Mucosa of gallbladder (tissue), 1 donor: Measurements from ENCODE around the gene SERINC4. TPM values are rescaled to one million over a fixed set of nuclear protein-coding genes. Genes with fewer than 3 reads are reported as not detected.

Source experiments
- DNase-seq: peaks from one replicate; pipeline ENCODE4 v3.0.0-alpha.2; 2020; ENCODE audit warnings: low spot score
- total RNA-seq: library from RNA; stranded (reverse); gene quantifications from one replicate; pipeline ENCODE4 v1.2.1, GENCODE V29; 2021
- donor health status: DM: no; HTN: no; CAD: no.

SERINC4 gene
- total RNA-seq, 1 donor from 2014 or later = 0.23 TPM

DNA sequence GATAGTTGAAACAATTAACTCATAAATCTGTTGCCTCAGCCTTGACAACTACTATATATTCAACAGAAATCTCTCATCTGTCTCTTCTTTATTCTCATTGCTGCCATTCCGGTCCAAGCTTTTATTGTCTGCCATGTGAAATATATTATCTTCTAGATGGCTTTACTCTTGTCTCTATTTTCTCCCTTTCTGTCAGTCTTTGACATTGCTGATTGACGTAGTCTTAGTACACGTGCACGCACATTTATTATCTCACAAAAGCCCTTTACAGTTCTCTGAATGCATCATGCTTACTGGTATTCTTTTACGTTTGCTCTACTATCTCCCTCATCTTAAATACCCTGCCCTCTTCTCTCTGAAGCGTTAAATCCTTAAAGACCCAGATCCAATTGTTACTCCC, 48.1 kb downstream of the SERINC4 start:
- no peak for DNase-seq

DNA sequence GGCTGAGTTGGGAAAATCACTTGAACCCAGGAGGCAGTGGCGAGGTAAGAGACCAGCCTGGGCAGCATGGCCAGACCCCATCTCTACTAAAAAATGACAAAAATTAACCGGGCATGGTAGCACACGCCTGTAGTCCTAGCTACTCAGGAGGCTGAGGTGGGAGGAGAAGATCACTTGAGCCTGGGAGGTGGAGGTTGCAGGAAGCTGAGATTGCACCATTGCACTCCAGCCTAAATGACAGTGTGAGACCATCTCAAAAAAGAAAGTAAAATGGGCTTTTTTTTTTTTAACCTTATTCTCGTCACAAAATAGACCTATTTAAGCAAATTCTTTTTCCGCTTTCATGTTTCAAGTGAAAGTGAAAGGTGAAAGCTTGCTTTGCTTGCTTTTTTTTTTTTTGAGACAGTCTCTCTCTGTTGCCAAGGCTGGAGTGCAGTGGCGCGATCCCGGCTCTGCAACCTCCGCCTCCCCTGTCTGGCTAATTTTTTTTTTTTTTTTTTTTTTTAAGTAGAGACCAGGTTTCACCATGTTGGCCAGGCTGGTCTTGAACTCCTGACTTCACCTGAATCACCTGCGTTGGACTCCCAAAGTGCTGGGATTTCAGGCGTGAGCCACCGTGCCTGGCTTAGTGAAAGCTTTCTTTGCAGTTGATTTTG, 50.2 kb downstream of the SERINC4 start:
- DNase-seq = no peak

DNA sequence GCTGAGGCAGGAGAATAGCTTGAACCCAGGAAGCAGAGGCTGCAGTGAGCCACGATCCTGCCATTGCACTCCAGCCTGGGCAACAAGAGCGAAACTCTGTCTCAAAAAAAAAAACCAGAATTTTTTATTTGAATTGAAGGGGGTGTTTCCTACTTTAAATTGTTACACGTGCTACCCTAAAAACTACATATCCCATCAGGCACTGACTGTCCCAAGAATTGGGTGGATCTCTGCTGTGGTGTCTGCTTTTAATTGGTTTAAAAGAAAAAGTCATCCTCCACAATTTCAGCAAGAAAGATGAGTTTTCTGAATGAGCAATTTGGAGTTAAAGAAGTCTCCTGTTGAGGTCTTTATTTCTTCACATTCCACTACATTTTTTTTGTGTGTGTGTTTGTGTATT, 51.6 kb downstream of the SERINC4 start:
- no peak for DNase-seq

DNA sequence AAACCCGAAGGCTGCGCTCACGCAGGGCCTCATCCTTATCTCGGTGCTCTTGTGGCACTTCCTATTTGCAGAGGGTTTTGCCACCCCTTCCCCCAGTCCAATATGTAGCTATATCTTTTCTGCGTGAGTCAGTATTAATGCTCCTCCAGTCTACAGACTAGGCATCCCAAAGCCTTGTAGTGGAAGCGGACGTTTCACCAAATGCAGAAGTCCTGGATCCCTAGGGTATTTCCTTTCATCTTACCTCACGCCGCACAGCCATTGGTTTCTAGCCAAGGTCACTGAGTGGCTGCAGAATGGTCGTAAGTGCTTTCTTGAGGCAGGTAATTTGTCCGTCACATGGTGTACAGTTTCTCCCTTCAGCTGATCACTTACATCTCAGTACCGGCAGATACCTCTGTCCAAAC, 53.1 kb downstream of the SERINC4 start:
- peak; percentile 13 for DNase-seq

DNA sequence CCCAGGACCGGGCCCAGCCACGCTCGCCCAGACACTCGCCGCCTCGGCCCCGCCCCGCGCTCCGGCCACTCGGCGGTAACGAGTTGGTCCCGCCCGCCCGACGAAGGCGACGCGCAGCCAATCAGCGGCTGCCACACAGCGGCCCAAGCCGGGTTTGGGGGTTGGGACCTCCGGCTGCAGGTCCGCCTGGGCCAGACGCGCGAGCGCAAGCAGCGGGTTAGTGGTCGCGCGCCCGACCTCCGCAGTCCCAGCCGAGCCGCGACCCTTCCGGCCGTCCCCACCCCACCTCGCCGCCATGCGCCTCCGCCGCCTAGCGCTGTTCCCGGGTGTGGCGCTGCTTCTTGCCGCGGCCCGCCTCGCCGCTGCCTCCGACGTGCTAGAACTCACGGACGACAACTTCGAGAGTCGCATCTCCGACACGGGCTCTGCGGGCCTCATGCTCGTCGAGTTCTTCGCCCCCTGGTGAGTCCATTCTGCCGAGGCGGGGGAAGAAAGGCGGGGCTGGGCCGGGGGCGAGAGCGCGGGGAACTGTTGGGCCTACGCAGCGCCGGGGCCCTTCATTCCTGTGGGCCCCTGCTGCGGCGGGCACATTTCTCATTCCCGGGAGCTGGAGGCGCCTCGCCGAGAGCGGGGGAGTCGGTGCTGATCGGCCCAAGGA, 53.6 kb downstream of the SERINC4 start, which contains the start of gene PDIA3:
PDIA3 (plus strand) TSS at position 194 of the 658 bp plus-strand sequence; CDS start at position 296, 102 bp downstream.
- DNase-seq = peak; percentile 92

Other genes starting within 250 kb of the SERINC4 start
- gene PPIP5K1, start 210.0 kb downstream of the SERINC4 start, total RNA-seq = 104 TPM
- gene CKMT1B, start 206.2 kb downstream of the SERINC4 start, total RNA-seq = 52.7 TPM
- gene STRC, start 181.4 kb downstream of the SERINC4 start, total RNA-seq = 1.6 TPM
- 8.1 TPM for gene CATSPER2, start 151.4 kb downstream of the SERINC4 start, total RNA-seq
- 65.4 TPM for gene CKMT1A, start 106.4 kb downstream of the SERINC4 start, total RNA-seq
- 520 TPM for gene PDIA3, start 53.8 kb downstream of the SERINC4 start, total RNA-seq
- 8.5 TPM for gene ELL3, start 23.3 kb downstream of the SERINC4 start, total RNA-seq
- 965 TPM for gene SERF2, start 7.9 kb downstream of the SERINC4 start, total RNA-seq
- 10.8 TPM for gene HYPK, start 379 bp upstream of the SERINC4 start, total RNA-seq
- gene MFAP1, start 24.5 kb upstream of the SERINC4 start, total RNA-seq = 25.6 TPM
- 3.0 TPM for gene WDR76, start 26.8 kb upstream of the SERINC4 start, total RNA-seq